ENCODE measurements around the gene TIAM1. TPM values are rescaled to one million over a fixed set of nuclear protein-coding genes. Genes with fewer than 3 reads are reported as not detected.
"Not testable (repeated sequence)": the region's sequence is repeated elsewhere in the genome, so short reads cannot be mapped to it uniquely, and the experiment has no call there.

TIAM1 gene
- total RNA-seq, 1 donor from 2014 or later, result 3.8 TPM

DNA sequence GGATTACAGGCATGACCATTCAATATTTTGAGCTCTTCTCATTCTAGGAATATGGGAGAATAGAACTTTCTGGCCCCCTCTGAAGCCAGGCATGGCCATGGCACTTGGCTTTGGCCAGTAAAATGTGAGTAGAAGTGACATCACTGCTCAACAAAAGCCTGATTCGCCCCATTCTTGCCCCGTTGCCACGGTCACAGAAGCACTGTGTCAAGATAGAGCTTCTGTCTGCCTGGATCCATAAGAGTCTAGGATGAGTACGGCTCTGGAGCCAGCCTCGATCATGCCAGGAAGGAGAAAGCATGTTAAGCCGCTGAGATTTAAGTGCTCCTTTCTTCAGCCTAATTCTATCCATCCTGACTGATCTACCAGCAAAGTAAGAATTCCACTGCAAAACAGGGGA is 113.1 kb downstream of the TIAM1 start:
- DNase-seq (ENCODE audit: missing footprints), result no peak
- intact Hi-C loops (cut with DNase I), result no loop called here
- no peak for ATAC-seq

DNA sequence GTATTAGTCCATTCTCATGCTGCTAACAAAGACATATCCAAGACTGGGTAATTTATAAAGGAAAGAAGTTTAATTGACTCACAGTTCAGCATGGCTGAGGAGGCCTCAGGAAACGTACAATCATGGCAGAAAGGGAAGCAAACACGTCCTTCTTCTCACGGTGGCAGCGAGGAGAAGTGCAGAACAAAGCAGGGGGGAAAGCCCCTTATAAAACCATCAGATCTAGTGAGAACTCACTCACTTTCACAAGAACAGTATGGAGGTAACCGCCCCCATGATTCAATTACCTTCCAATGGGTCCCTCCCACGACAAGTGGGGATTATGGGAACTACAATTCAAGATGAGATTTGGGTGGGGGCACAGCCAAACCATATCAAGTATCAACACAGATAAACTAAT is 115.3 kb downstream of the TIAM1 start:
- DNase-seq (ENCODE audit: missing footprints); ATAC-seq; intact Hi-C loops (cut with DNase I): not testable (repeated sequence)

DNA sequence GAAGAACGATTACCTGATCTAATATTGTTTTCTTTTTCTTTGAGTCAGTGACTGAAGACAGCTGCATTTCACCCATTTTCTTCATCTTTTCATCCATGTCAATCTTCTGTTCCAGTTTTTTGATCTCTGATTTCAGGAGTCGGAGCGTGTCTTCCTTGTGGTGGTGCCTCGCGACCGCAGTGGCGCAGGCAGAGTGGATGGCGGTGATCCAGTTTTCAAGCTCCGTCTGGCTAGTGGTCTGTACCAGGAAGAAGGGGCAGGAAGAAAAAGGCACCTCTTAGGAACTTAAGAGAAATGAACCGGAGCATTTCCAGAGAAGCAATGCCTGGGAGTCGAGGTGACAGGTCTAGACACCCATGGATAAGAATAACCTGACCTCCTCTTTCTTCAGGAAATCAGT is 118.3 kb downstream of the TIAM1 start:
- no peak for ATAC-seq
- intact Hi-C loops (cut with DNase I), result no loop called here
- no peak for DNase-seq (ENCODE audit: missing footprints)

DNA sequence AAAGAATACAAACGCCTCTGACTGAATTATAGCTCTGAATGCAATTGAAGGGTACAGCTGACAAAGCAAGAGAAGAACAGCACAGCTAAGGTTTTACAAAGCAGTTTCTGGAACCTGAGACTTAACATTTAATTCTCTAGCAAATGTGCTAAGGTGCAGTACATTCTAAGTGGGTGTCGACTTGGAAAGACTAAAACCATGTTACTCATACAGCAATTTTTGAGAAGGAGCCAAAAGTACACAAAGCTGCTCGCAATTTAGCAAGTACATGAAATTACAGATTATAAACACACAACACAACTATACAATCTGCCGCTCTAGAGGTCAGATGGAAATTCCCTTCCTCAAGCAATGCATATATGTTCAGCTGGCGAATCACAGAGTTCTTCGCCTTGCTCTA is 121.9 kb downstream of the TIAM1 start:
- intact Hi-C loops (cut with DNase I), result no loop called here
- no peak for ATAC-seq
- DNase-seq (ENCODE audit: missing footprints), result no peak

DNA sequence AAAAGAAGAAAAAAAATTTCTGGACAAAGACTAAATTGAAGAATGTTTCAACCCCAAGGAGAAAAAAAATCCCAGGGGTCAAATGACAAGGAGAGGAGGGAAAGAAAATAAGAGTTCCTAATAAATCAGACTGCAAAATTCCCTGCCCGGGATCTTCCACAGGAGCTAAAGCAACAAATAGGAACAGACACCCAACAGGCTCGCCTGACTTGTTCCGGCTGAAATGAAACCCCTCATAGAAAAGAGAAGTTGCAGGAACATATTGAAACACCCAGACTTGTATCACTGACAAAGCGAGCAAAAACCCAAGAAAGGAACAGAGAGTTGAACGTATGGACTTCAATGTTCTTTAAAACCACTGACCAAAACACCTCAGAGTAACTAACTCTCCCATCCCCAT is 123.0 kb downstream of the TIAM1 start:
- ATAC-seq, result no peak
- intact Hi-C loops (cut with DNase I), result no loop called here

DNA sequence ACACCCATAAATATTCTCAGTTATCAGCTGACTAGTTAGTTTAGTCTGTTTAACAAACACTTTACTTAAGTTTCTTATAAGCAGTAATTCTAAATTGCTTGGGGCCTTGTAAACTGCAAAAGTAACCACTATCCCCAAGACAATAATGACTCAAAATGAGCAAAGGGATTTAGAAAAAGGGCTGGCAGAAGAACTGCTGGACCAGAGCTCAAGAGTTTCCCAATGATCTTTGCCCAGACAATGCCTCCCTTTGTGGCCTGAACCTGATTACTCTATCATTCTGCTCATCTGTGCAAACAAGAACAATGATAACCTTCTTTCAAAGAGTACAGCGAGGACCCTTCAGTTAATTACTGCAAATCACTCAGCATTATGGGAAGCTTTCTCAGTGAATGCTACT is 123.5 kb downstream of the TIAM1 start:
- ATAC-seq (peak; percentile 79), DNase-seq (ENCODE audit: missing footprints) (no peak)
- intact Hi-C loops (cut with DNase I), result no loop called here

More for the DNA sequence above, 123.0 kb downstream of the TIAM1 start:
- no peak for DNase-seq (ENCODE audit: missing footprints)

DNA sequence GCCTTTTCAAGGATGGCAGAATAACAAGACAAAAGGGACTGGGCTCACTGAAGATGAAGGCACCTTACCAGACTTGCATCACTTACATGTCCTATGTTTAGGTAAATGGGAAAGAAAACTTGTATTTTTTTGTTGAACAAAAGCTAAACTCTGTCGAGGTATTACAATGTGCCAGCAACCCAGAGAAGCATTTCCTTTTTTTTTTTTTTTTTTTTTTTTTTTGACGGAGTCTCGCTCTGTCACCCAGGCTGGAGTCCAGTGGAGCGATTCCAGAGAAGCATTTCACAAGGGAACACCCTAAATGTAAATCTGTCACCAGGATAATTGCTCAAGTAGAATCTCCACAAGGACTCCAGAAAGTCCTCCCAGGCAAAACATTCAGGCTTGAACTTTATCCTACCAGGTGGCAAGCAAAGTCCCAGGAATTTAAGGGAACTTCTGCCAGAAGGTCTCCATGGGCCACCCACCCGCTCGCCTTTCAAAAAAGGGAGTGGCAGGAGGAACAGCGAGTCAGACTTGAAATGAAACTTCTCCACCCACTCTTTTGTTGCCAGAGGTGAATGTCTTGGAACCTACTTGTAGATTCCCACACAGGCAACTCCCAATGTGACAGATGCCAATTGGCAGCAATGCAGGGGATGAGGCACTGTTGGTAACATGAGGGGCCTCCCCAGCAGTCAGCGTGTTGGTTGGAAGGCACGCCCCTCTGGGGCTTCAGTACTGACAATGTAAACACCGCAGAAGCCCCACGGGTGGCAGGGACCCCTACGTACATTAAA is 125.0 kb downstream of the TIAM1 start:
- ATAC-seq, result peak; percentile 63
- intact Hi-C loops (cut with DNase I), result no loop called here
- no peak for DNase-seq (ENCODE audit: missing footprints)

DNA sequence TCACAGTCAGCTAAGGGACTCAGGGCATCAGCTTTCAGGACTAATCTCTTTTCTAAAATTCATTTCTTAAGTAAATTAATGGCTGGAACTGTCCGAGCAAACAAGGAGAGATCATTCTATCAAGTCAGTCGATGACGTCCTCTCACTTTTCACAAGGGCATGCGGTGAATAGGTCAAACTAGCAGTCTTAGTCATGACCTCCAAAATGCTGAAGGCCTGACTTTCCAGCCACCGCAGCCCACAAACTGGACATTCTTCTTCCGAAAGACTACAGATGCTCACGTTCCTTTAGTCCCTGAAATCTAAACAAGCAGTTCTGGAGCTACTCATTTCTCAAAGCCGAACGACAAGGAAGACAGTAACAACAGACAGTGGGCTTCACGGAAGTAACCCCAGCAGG is 127.9 kb downstream of the TIAM1 start:
- intact Hi-C loops (cut with DNase I), result no loop called here
- ATAC-seq, result no peak

DNA sequence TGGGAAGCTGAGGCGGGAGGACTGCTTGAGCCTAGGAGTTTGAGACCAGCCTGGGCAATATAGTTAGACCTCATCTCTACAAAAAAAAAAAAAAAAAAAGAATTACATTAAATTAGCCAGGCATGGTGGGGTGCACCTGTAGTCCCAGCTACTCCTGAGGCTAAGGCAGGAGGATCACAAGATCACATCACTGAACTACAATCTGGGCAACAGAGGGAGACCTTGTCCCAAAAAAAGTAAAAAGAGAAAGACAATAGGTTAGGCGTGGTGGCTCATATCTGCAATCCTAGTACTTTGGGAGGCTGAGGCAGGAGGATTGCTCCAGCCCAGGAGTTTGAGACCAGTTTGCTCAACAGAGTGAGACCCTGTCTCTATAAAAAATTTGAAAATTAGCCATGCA is 130.3 kb downstream of the TIAM1 start:
- ATAC-seq (no peak), DNase-seq (ENCODE audit: missing footprints) (no peak)
- intact Hi-C loops (cut with DNase I), result no loop called here

More for the DNA sequence above, 127.9 kb downstream of the TIAM1 start:
- DNase-seq (ENCODE audit: missing footprints), result no peak

DNA sequence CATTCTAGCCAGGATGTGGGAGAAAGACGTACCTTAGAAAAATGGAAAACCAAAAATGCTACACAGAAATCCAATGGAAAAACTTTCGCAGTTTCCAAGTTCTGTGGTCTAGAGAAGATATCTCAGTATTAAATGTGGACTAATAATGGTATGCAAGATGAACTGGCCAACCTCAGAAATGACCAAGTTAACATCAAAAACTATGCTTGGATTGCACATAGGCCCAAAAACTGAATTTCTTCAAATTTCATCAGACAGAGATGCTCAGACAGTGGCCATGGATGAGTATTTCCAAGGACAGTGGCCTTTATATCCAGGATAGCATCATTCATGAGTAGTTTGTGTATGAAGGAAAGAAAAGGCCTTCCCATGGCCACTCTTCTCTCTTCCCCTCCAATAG is 132.2 kb downstream of the TIAM1 start:
- DNase-seq (ENCODE audit: missing footprints) (no peak), ATAC-seq (no peak)
- intact Hi-C loops (cut with DNase I), result no loop called here

DNA sequence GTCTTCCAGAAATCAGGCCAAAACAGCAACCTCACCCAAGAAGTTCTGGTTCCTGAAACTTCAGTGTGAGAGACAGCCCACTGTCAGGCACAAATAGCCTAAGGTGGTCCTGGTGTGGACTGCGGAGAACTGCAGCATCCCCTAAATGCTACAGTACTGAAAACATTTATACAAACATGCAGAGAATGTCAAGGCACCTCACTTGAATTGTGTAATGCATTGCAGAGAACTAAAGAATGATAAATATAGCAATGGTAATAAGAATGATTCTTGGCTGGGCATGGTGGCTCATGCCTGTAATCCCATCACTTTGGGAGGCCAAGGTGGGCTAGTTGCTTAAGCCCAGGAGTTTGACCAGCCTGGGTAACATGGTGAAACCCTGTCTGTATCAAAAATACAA is 138.6 kb downstream of the TIAM1 start:
- intact Hi-C loops (cut with DNase I), result no loop called here
- DNase-seq (ENCODE audit: missing footprints), result no peak
- no peak for ATAC-seq

DNA sequence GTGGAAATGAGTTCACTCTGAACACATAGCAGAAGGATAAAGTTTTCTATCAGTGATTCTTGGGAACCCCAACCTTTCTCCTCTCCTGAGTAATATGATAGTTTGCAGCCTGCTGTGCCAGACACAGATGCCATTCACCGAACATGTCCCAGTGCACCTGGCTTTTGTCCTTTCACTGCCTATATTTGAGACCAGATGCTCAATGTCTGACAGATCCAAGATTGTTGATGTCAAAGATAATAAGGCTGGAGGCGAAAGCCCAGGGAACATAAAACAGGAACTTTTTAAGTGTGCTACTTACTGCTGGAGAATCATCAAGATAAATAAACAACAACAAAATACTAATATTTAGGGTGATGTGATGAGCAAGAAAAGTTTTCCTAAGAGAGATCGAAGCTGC is 139.3 kb downstream of the TIAM1 start:
- no peak for ATAC-seq
- intact Hi-C loops (cut with DNase I), result no loop called here
- DNase-seq (ENCODE audit: missing footprints), result no peak

DNA sequence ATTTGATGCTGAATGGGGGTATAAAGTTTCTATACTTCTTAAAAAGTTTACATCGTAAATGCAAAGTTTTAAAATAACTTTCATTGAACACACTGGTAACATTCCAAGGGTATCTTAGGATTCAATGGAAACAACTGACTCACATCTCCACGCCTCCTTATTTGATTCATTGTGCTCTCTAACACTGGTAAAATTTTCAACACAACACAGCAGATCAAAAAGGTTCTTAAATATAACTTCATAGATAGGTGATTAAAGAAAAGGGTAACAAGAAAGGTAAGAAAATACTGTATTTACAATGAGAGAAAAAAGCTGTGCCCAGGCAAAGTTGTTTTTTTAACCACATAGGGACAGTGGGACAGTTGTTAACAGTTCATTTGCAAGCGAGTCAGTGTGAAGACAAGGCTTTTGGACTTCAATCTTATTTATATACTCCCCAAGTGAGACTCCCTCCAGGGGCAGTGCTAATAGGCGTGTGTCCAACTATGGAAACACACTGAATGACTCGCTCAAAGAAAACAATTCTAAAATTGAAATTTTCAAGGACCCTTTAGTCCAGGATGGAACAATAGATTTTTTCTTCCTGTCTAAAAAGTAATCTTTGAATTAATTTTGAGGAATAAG is 140.5 kb downstream of the TIAM1 start:
- intact Hi-C loops (cut with DNase I), result no loop called here
- DNase-seq (ENCODE audit: missing footprints), result no peak
- ATAC-seq, result no peak

DNA sequence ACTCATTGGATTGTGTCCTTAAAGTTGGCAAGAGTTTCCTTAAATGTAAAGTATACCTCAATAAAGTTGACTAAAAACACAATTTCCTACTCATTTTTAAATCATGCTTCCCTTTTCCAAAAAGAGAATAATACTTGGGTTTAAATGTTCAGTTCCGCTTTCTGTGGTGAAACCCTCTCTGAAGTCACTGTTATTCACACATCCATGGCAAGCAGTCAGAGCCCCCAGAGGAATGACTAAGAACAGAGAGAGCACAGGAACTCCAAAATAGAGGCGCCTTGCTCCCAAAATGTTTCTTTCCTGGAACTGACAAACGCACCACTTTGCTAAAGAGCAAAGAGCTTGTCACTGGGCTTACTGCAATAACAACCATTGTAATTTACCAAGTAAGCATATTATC is 142.5 kb downstream of the TIAM1 start:
- DNase-seq (ENCODE audit: missing footprints), result no peak
- peak; percentile 96 for ATAC-seq
- intact Hi-C loops (cut with DNase I), result no loop called here

DNA sequence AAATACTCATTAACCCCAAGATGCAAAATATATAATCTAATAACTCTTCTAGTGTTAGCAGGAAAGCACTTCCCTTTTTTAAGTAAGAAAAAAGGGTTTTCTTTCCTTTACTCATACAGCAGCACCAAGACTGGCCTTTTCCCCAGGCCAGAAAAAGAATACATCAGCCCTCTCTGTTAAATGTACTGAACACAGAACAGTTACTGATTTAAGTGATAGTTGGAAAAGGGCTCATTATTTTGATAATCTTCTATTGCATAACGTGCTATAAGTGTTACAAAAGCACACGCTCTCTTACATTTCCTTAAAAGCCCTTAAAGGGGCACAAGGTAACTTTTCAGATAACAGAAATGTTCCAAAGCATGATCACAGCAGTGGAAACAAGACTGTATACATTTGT is 142.9 kb downstream of the TIAM1 start:
- ATAC-seq (peak; percentile 51), DNase-seq (ENCODE audit: missing footprints) (no peak)
- intact Hi-C loops (cut with DNase I), result no loop called here

DNA sequence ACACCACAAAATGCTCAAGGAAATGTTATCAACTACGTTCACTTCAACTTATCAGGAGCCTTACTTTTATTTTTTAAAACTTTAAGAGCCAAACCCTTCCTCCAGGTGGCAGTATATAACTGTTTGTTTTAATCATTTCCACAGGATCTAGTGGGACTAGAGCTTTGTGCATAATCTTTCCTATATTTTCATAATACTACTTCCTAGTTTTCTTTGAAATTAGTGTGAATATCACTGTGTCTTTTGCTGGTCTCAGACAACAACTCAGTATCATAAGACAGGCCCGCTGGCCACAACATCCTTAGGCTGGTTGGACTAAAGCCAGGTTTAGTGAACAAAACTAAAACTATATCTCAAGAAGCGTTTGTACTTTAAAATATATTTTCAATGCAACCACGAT is 145.5 kb downstream of the TIAM1 start:
- ATAC-seq, result no peak
- no peak for DNase-seq (ENCODE audit: missing footprints)
- intact Hi-C loops (cut with DNase I), result loop anchor here (2.0 kb wide), 1 partner anchor 406 kb away; no protein-coding TSS in a partner anchor

DNA sequence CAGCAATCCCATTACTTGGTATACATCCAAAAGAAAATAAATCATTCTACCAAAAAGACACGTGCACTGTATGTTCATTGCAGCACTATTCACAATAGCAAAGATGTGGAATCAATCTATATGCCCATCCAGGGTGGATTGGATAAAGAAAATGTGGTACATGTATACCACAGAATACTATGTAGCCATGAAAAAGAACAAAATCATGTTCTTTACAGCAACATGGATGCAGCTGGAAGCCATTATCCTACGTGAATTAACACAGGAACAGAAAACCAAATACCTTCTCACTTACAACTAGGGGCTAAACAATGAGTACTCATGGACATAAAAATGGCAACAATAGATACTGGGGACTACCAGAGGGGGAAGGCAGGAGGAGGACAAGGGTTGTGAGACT is 147.3 kb downstream of the TIAM1 start:
- no peak for DNase-seq (ENCODE audit: missing footprints)
- no peak for ATAC-seq
- intact Hi-C loops (cut with DNase I), result loop anchor here (2.0 kb wide), 1 partner anchor 384 kb away; no protein-coding TSS in a partner anchor

DNA sequence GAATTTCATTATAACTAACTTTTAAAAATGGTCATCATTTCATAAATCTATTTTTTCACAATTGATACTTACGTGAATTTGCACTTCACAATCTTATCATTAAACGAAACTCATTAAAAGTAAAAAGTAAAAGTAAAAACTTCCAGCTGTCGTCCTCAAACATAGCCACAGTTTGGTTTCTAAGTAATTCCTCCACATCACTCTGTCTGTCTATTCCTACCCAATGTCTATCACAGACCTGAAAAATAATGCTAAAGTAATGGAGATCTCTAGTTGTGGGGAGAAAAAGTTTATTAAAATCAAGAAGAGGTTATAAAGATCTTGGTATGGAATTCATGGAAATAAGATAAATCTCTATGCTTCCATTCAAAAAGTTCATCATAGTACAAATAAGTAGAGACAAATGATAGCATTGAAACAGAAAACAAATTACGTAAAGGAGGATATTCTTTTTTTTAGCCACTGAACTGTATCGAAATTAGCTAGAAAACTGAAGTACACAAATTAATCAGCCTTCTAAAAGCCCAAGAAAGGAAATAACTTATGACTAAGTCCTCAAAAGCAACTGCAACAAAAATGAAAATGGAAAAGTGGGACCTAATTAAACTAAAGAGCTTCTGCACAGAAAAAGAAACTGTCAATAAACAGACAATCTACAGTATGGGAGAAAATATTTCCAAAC is 148.6 kb downstream of the TIAM1 start:
- ATAC-seq, result no peak
- intact Hi-C loops (cut with DNase I), result loop anchor here (2.0 kb wide), 1 partner anchor 385 kb away; no protein-coding TSS in a partner anchor
- no peak for DNase-seq (ENCODE audit: missing footprints)

DNA sequence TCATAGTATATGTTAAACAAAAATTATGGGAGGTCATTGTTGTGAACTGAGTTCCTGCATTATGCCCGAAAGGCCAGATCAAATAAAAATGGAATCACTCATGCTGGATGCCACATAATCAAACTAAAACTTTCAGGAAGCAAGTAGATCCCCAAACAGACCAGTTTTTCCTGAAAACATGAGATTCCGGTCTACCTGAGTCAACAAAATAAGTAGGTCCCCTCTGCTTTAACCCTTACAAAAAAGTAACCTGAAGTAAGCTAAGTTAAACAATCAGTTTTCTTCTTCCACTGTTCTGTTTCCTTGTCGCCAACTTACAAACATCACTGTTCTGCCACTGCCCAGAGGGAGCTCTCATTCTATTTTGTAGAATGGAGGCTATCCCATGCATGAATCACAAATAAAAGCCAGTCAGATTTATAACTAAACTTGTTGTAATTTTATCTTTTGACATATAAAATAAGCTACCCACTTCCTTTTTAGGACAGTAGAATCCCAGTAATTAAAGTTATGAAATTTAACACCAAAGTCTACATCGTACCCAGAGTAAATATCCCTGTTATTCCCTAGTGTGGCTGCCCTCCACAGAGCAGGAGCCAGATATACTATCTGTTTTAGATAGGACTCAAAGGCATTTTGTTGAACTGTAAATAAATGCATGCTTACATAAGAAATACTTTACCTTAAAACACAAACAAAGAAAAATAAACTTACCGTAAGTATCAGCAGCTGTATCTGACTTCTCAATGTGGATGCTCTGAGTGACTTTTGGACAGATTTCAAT is 149.4 kb downstream of the TIAM1 start:
- ATAC-seq, result no peak
- intact Hi-C loops (cut with DNase I), result no loop called here
- DNase-seq (ENCODE audit: missing footprints), result no peak
